ENCODE data around the gene MAPKAPK2. TPM values are rescaled to one million over a fixed set of nuclear protein-coding genes. Genes with fewer than 3 reads are reported as not detected.

The MAPKAPK2 gene
- total RNA-seq, 2 experiments from 2014 or later = 157 to 166 TPM

DNA sequence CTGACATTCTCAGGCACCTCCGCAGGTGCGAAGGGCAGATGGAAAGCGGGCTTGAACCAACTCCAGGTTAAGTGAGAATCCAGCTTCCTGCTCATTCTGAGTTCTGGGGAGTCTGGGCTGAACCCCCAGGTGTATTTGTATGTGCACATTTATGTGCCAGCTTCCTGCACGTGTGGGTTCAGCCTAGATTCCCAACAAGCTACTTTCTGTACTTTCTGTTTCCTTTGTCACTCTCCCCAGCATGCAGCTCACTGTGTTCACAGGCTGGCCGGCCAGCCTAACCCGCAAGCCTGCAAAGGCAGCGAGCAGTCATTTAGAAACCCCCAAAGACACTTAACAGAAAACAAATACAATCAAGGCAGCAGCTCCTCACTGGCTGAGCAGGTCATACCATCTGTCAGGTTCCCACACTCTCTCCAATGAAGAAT lies 84.6 kb downstream of the MAPKAPK2 start:
- ChIA-PET CTCF (interaction anchor here (0.5 to 7.9 kb wide), 6 partner anchors 7 to 48 kb away, joined by 4 to 57 read pairs (median 5); no protein-coding TSS in a partner anchor), POLR2A (interaction anchor here (0.7 to 5.3 kb wide), 10 partner anchors 11 to 153 kb away, joined by 3 to 53 read pairs (median 8); partner anchors contain the start of gene FCMR)
- Mint-ChIP-seq H3K27me3 (no peaks in the 10 kb centered on the region), H3K27ac (peak overlapping the region; percentile 31), H3K4me3 (peak overlapping the region; percentile 65), H3K9me3 (no peaks in the 10 kb centered on the region), H3K36me3 (ENCODE audit: low read depth) (no peaks in the 10 kb centered on the region), H3K4me1 (ENCODE audit: low read depth) (peaks cover 80% of the 10 kb centered on the region)
- Histone ChIP-seq H3K27ac (ENCODE audit: low read depth in 1 of 2, low read length in 2 of 2) (peak overlapping the region in 1 of 2 donors; percentile 27), H3K27me3 (ENCODE audit: control insufficient read depth in 1 of 2, insufficient read depth in 2 of 2, low read length in 2 of 2) (no peaks in the 10 kb centered on the region), H3K36me3 (ENCODE audit: insufficient read depth, low read length) (no peaks in the 10 kb centered on the region), H3K4me1 (ENCODE audit: insufficient read depth, low read length) (peaks cover 84% of the 10 kb centered on the region), H3K9me3 (ENCODE audit: control insufficient read depth in 1 of 2, insufficient read depth in 1 of 2, low read length in 2 of 2) (no peaks in the 10 kb centered on the region), H3K4me3 (ENCODE audit: low read length) (no peak overlapping the region)
- DNase-seq (peak in 6 of 14 experiments; percentile 37 to 80 (median 60)), ATAC-seq (ENCODE audit: poor library complexity) (peak; percentile 48)
- TF ChIP-seq, protein P1, sequence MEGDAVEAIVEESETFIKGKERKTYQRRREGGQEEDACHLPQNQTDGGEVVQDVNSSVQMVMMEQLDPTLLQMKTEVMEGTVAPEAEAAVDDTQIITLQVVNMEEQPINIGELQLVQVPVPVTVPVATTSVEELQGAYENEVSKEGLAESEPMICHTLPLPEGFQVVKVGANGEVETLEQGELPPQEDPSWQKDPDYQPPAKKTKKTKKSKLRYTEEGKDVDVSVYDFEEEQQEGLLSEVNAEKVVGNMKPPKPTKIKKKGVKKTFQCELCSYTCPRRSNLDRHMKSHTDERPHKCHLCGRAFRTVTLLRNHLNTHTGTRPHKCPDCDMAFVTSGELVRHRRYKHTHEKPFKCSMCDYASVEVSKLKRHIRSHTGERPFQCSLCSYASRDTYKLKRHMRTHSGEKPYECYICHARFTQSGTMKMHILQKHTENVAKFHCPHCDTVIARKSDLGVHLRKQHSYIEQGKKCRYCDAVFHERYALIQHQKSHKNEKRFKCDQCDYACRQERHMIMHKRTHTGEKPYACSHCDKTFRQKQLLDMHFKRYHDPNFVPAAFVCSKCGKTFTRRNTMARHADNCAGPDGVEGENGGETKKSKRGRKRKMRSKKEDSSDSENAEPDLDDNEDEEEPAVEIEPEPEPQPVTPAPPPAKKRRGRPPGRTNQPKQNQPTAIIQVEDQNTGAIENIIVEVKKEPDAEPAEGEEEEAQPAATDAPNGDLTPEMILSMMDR (IDR thresholded peaks at IDR 0.05) = no peak
- intact Hi-C loops (cut with DNase I, micrococcal nuclease) = loop anchor here in 1 of 2 experiments (2.0 kb wide), 1 partner anchor 21 kb away; no protein-coding TSS in a partner anchor

- intact Hi-C loops (cut with DNase I, micrococcal nuclease) = loop anchor here (2.0 to 5.0 kb wide), 3 partner anchors 14 to 33 kb away; no protein-coding TSS in a partner anchor
- ATAC-seq (ENCODE audit: poor library complexity) = no peak
- H3K4me1 Mint-ChIP-seq (ENCODE audit: low read depth) = peaks cover 72% of the 10 kb centered on the region
Measured at GRCh38 chr1:206770531-206771337, 86.0 kb downstream of the MAPKAPK2 start, which contains the start of gene IL19. Gene IL19, plus strand, starts transcription at chr1:206770773. Its CDS starts 65,890 bp downstream, at chr1:206836663.

DNA sequence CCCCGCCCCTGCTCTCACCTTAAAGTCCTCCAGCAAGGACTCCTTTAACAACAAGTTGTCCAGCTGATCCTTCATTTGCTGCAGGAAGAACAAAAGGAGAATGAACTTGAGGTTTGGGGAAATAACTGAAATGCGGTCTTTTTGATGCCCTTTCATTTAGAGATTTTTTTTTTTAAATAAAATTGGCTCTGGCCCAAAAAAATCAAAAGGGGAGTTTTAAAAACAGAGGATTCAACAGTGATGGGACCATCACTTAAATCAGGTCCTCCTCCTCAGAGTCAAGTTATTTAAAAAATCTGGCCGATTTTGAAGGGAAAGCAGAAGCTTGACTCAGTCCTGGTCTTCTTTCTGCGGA lies 86.6 kb downstream of the MAPKAPK2 start:
- H3K27ac ChIP-seq (ENCODE audit: low read depth in 1 of 2, low read length in 2 of 2) = no peak overlapping the region
- no peaks in the 10 kb centered on the region for H3K9me3 ChIP-seq (ENCODE audit: control insufficient read depth in 1 of 2, insufficient read depth in 1 of 2, low read length in 2 of 2)
- CTCF ChIA-PET = interaction anchor here (0.5 to 7.9 kb wide), 6 partner anchors 14 to 226 kb away, joined by 3 to 57 read pairs (median 4); no protein-coding TSS in a partner anchor
- no peaks in the 10 kb centered on the region for H3K36me3 ChIP-seq (ENCODE audit: insufficient read depth, low read length)
- Mint-ChIP-seq H3K36me3 (ENCODE audit: low read depth) (no peaks in the 10 kb centered on the region), H3K4me1 (ENCODE audit: low read depth) (peaks cover 66% of the 10 kb centered on the region), H3K27ac (peak overlapping the region; percentile 69), H3K27me3 (no peaks in the 10 kb centered on the region), H3K9me3 (no peaks in the 10 kb centered on the region), H3K4me3 (no peak overlapping the region)
- intact Hi-C loops (cut with DNase I, micrococcal nuclease) = loop anchor here (2.0 to 5.0 kb wide), 3 partner anchors 13 to 34 kb away; no protein-coding TSS in a partner anchor
- H3K4me1 ChIP-seq (ENCODE audit: insufficient read depth, low read length) = peaks cover 77% of the 10 kb centered on the region
- POLR2A ChIA-PET = interaction anchor here (1.2 to 5.3 kb wide), 8 partner anchors 13 to 151 kb away, joined by 3 to 41 read pairs (median 10); partner anchors contain the start of gene FCMR
- TF ChIP-seq, protein P1 (IDR thresholded peaks at IDR 0.05) = no peak
- H3K27me3 ChIP-seq (ENCODE audit: control insufficient read depth in 1 of 2, insufficient read depth in 2 of 2, low read length in 2 of 2) = no peaks in the 10 kb centered on the region
- H3K4me3 ChIP-seq (ENCODE audit: low read length) = no peak overlapping the region
- no peak for ATAC-seq (ENCODE audit: poor library complexity)
- DNase-seq = peak in 1 of 14 experiments; percentile 45

More at GRCh38 chr1:206770531-206771337, 86.0 kb downstream of the MAPKAPK2 start, which contains the start of gene IL19:
- Histone ChIP-seq H3K27ac (ENCODE audit: low read depth in 1 of 2, low read length in 2 of 2) (no peak within 1 kb of the TSS), H3K4me3 (ENCODE audit: low read length) (no peak within 1 kb of the TSS), H3K27me3 (ENCODE audit: control insufficient read depth in 1 of 2, insufficient read depth in 2 of 2, low read length in 2 of 2) (no peaks in the 10 kb centered on the region), H3K4me1 (ENCODE audit: insufficient read depth, low read length) (peaks cover 83% of the 10 kb centered on the region), H3K9me3 (ENCODE audit: control insufficient read depth in 1 of 2, insufficient read depth in 1 of 2, low read length in 2 of 2) (no peaks in the 10 kb centered on the region), H3K36me3 (ENCODE audit: insufficient read depth, low read length) (no peaks in the 10 kb centered on the region)
- ChIA-PET CTCF (interaction anchor here (0.5 to 7.9 kb wide), 9 partner anchors 9 to 226 kb away, joined by 3 to 57 read pairs (median 3); no protein-coding TSS in a partner anchor), POLR2A (interaction anchor here (1.0 to 5.3 kb wide), 9 partner anchors 12 to 152 kb away, joined by 3 to 53 read pairs (median 12); partner anchors contain the start of gene FCMR)
- Mint-ChIP-seq H3K27me3 (no peaks in the 10 kb centered on the region), H3K9me3 (no peaks in the 10 kb centered on the region), H3K36me3 (ENCODE audit: low read depth) (no peaks in the 10 kb centered on the region), H3K4me3 (peak within 1 kb of the TSS; percentile 65), H3K27ac (peak within 1 kb of the TSS; percentile 69)
- DNase-seq = peak in 5 of 14 experiments; percentile 17 to 66 (median 50)
- TF ChIP-seq, protein P1 (IDR thresholded peaks at IDR 0.05) = no peak

All from CD4-positive, alpha-beta T cell (primary cell).